Endothelial cell of umbilical vein (primary cell): Measurements from ENCODE around the gene ACTG2. TPM values are rescaled to one million over a fixed set of nuclear protein-coding genes. Genes with fewer than 3 reads are reported as not detected.

Experiments
- BruUV-seq: library from RNA; stranded (reverse); fragments of 400-500 nt; replicated peaks from 2 replicates; lab custom pipeline; 2021; lab: Mats Ljungman, UMichigan
- CTCF ChIA-PET: fragments of 300-600, 350-600 bp; sonication (Branson Sonifier 250); formaldehyde crosslinking; loops from one replicate; lab custom pipeline; 2021; ENCODE audit warnings: antibody characterized with exemption, inconsistent platforms; lab: Charles Lee
- POLR2A ChIA-PET: fragments of 300-600, 350-600 bp; sonication (Branson Sonifier 250); formaldehyde crosslinking; loops from one replicate; lab custom pipeline; 2021; ENCODE audit warnings: antibody characterized with exemption, inconsistent platforms; lab: Charles Lee
- DNase-seq: peaks from one replicate; pipeline ENCODE4 v3.0.0-alpha.2; 2011; ENCODE audit warnings: low read depth, low spot score
- FAIRE-seq: peaks from 2 replicates; lab custom pipeline; 2011; peaks lifted over from hg19 to GRCh38; lab: Jason Lieb, UNC
- H2AFZ ChIP-seq: 2 replicates; pipeline ENCODE4 v1.6.0; 2012; ENCODE audit warnings: low read depth, low read length, control low read depth, inconsistent platforms
- H3K27ac ChIP-seq: 2 replicates; pipeline ENCODE4 v1.5.1; 2011; ENCODE audit warnings: low read depth, mild to moderate bottlenecking, control low read depth, low read length, moderate library complexity; ENCODE audit not compliant: insufficient read depth
- H3K27me3 ChIP-seq, 2 experiments: 2 replicates each; pipeline versions ENCODE4 v1.6.0 to v1.6.1; 2011; ENCODE audit warnings: low read length in 2 of 2, mixed read lengths in 1 of 2; ENCODE audit not compliant: control insufficient read depth in 2 of 2, insufficient read depth in 2 of 2
- H3K36me3 ChIP-seq, 2 experiments: 2 replicates in 1 of 2; 3 replicates in 1 of 2; pipeline ENCODE4 v1.5.1; 2011; ENCODE audit warnings: low read length in 2 of 2, mild to moderate bottlenecking in 1 of 2, moderate library complexity in 1 of 2; ENCODE audit not compliant: control insufficient read depth in 2 of 2, insufficient read depth in 2 of 2; ENCODE audit errors: extremely low read depth in 1 of 2
- H3K4me1 ChIP-seq: 3 replicates; pipeline ENCODE4 v1.5.1; 2011; ENCODE audit warnings: mild to moderate bottlenecking, low read length; ENCODE audit not compliant: control insufficient read depth, insufficient read depth; ENCODE audit errors: extremely low read depth
- H3K4me2 ChIP-seq: 2 replicates; pipeline ENCODE4 v1.6.1; 2011; ENCODE audit warnings: low read length, control low read depth, mixed read lengths; ENCODE audit not compliant: insufficient read depth
- H3K4me3 ChIP-seq, 3 experiments: fragments of 200-600 bp in 1 of 3; sonication (generic), shearing (Covaris generic) in 1 of 3; replicated peaks in 1 of 3; 2 replicates each; pipeline ENCODE4 v1.5.1; 2011 to 2016; ENCODE audit warnings: control low read depth in 3 of 3, low read length in 3 of 3, mild to moderate bottlenecking in 2 of 3, inconsistent platforms in 1 of 3, low read depth in 1 of 3, moderate library complexity in 1 of 3; ENCODE audit not compliant: insufficient read depth in 1 of 3
- H3K79me2 ChIP-seq: 2 replicates; pipeline ENCODE4 v1.6.0; 2012; ENCODE audit warnings: low read length, inconsistent platforms; ENCODE audit not compliant: control insufficient read depth, insufficient read depth
- H3K9ac ChIP-seq: replicated peaks from 2 replicates; pipeline ENCODE3; 2011; ENCODE audit warnings: low read length, control low read depth; ENCODE audit not compliant: insufficient read depth; ENCODE audit errors: extremely low read depth
- H3K9me1 ChIP-seq: replicated peaks from 3 replicates; pipeline ENCODE4 v1.6.0; 2011; ENCODE audit warnings: mild to moderate bottlenecking, low read length; ENCODE audit not compliant: control insufficient read depth, insufficient read depth; ENCODE audit errors: extremely low read depth
- H3K9me3 ChIP-seq: replicated peaks from 2 replicates; pipeline ENCODE4 v1.5.1; 2012; ENCODE audit warnings: low read length, inconsistent platforms; ENCODE audit not compliant: control insufficient read depth, insufficient read depth
- H4K20me1 ChIP-seq: replicated peaks from 2 replicates; pipeline ENCODE3; 2011; ENCODE audit warnings: mild to moderate bottlenecking, low read length; ENCODE audit not compliant: control insufficient read depth, insufficient read depth; ENCODE audit errors: extremely low read depth
- CTCF ChIP-seq, 2 donors: IDR thresholded peaks; 1 replicate in 1 of 2; 2 replicates in 1 of 2; pipeline ENCODE4 v1.5.1; 2011; ENCODE audit warnings: low read length in 2 of 2, mild to moderate bottlenecking in 2 of 2, moderate library complexity in 2 of 2, control low read depth in 1 of 2, inconsistent platforms in 1 of 2, low read depth in 1 of 2; ENCODE audit not compliant: insufficient read depth in 1 of 2; ENCODE audit errors: extremely low read depth in 1 of 2
- EZH2 ChIP-seq: IDR thresholded peaks from 2 replicates; pipeline ENCODE4 v1.6.1; 2012; ENCODE audit warnings: borderline replicate concordance, low read depth, mild to moderate bottlenecking, moderate library complexity, low read length, inconsistent platforms; ENCODE audit not compliant: severe bottlenecking
- FOS ChIP-seq: IDR thresholded peaks from 2 replicates; pipeline ENCODE4 v1.6.1; 2011; ENCODE audit warnings: mild to moderate bottlenecking, low read length, moderate library complexity, borderline replicate concordance; ENCODE audit not compliant: insufficient read depth
- GATA2 ChIP-seq: IDR thresholded peaks from 2 replicates; pipeline ENCODE4 v1.7.0; 2011; ENCODE audit warnings: low read depth, mild to moderate bottlenecking, moderate library complexity, mixed read lengths, low read length; ENCODE audit not compliant: insufficient read length, insufficient read depth
- JUN ChIP-seq: IDR thresholded peaks from 2 replicates; pipeline ENCODE4 v1.6.1; 2011; ENCODE audit warnings: borderline replicate concordance, low read depth; ENCODE audit not compliant: insufficient read length, insufficient read depth
- MAX ChIP-seq: IDR thresholded peaks from 2 replicates; pipeline ENCODE4 v1.6.1; 2011; ENCODE audit not compliant: insufficient read depth, insufficient read length
- MYC ChIP-seq: IDR thresholded peaks from one replicate; pipeline ENCODE4 v1.6.1; 2011; ENCODE audit warnings: mild to moderate bottlenecking, low read depth, low read length
- POLR2A ChIP-seq: IDR thresholded peaks from 2 replicates; pipeline ENCODE4 v1.6.1; 2012; ENCODE audit warnings: low read depth, mild to moderate bottlenecking, control low read depth, low read length
- POLR2AphosphoS5 ChIP-seq: IDR thresholded peaks from 2 replicates; pipeline ENCODE4 v1.6.1; 2012; ENCODE audit warnings: low read depth, mild to moderate bottlenecking, control low read depth, low read length, moderate library complexity; ENCODE audit not compliant: insufficient read depth
- dilution Hi-C: fragments of 300-500 bp; cut with MboI; formaldehyde crosslinking; loops from one replicate; pipeline ENCODE4 v1.15.0; 2019; ENCODE audit warnings: low sequenced_read_pairs; ENCODE audit not compliant: extremely low pct_ligation_motif_present
- intact Hi-C: fragments of 100-400 bp; cut with micrococcal nuclease; formaldehyde crosslinking; loops from one replicate; pipeline ENCODE4 v1.10.0; 2022
- polyA plus RNA-seq, 4 experiments: library from polyadenylated mRNA; depleted of rRNA in 3 of 4; stranded (reverse) in 3 of 4; unstranded in 1 of 4; fragments of >200 nt; gene quantifications; 2 replicates each; pipeline versions ENCODE4 v1.2.1 to v1.2.3, GENCODE V29; 2011 to 2012; ENCODE audit warnings: missing spikeins in 1 of 4
- total RNA-seq: library from RNA; stranded (reverse); gene quantifications from 2 replicates; pipeline ENCODE4 v1.2.3, GENCODE V29; 2021

Gene ACTG2
- total and polyA plus RNA-seq, 2 donors (not counting 3 experiments of a cell fraction or from before 2014, with no cell fraction given), result not detected

GRCh38 chr2:73917296-73917695 lies 24.5 kb downstream of the ACTG2 start:
- ChIA-PET CTCF (no interaction called here), POLR2A (no interaction called here)
- no peak overlapping the region for H3K4me2 ChIP-seq
- intact Hi-C loops, result no loop called here
- H3K4me3 ChIP-seq, result no peak overlapping the region
- no peak overlapping the region for H2AFZ ChIP-seq
- H3K4me1 ChIP-seq, result no peaks in the 10 kb centered on the region
- no peaks in the 10 kb centered on the region for H3K9me1 ChIP-seq
- DNase-seq (no peak), FAIRE-seq (no peak)
- H3K27me3 ChIP-seq, result peaks cover 13 to 21% of the 10 kb centered on the region in 2 experiments
- H3K9ac ChIP-seq, result no peak overlapping the region
- TF ChIP-seq MYC (no peak), CTCF (IDR thresholded peaks at IDR 0.05; ENCODE audit: extremely low read depth in 1 of 2, insufficient read depth in 1 of 2, low read depth in 1 of 2, low read length in 2 of 2) (no peak), EZH2 (no peak), GATA2 (no peak), POLR2AphosphoS5 (no peak), POLR2A (no peak), FOS (no peak), MAX (no peak), JUN (no peak)
- no peaks in the 10 kb centered on the region for H3K36me3 ChIP-seq
- H3K79me2 ChIP-seq, result no peaks in the 10 kb centered on the region
- H3K27ac ChIP-seq, result no peak overlapping the region
- dilution Hi-C loops, result no loop called here
- no peaks in the 10 kb centered on the region for H3K9me3 ChIP-seq
- H4K20me1 ChIP-seq, result no peaks in the 10 kb centered on the region
- BruUV-seq, result no TSS peak
